ENCODE data around the gene IRAG1.

DNA sequence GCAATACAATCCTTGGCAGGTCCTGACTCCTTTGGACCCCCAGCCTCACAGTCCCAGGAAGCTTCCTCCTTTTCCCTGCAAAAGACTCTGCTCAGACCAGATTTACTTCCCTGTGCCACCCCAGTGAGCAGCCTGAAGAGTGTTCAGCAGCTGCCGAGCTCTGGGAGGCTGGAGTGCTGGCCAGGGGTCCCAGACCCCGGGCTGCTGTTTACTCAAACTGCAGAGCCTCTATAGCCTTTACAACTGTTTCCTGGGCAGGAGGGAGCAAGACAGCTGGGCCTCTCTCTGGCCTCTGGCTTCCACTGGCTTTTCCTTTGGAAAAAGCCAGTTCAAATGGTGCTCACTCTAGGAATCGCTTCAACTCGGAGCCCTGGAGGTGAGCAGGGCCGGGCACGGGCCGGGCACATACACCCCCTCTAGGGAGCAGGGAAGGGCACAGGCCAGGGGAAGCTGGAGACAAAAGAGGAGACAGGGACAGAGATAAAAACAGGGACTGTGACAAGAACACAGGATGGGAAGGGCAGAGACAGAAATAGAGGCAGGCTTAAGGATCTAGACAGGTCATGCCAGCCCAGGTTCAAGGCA lies 932 bp downstream of the IRAG1 start:
- no peak for TF ChIP-seq EP300 (IDR thresholded peaks at IDR 0.05)
- TF ChIP-seq, protein P1, sequence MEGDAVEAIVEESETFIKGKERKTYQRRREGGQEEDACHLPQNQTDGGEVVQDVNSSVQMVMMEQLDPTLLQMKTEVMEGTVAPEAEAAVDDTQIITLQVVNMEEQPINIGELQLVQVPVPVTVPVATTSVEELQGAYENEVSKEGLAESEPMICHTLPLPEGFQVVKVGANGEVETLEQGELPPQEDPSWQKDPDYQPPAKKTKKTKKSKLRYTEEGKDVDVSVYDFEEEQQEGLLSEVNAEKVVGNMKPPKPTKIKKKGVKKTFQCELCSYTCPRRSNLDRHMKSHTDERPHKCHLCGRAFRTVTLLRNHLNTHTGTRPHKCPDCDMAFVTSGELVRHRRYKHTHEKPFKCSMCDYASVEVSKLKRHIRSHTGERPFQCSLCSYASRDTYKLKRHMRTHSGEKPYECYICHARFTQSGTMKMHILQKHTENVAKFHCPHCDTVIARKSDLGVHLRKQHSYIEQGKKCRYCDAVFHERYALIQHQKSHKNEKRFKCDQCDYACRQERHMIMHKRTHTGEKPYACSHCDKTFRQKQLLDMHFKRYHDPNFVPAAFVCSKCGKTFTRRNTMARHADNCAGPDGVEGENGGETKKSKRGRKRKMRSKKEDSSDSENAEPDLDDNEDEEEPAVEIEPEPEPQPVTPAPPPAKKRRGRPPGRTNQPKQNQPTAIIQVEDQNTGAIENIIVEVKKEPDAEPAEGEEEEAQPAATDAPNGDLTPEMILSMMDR (IDR thresholded peaks at IDR 0.05) = peak in 1 of 4 experiments; percentile 4
- no peak for TF ChIP-seq POLR2AphosphoS5 (IDR thresholded peaks at IDR 0.05)

Data from gastroesophageal sphincter (tissue), 3 donors.